Central memory CD8-positive, alpha-beta T cell (primary cell): ENCODE data around the gene ATP11A.

Experiments
- ATAC-seq: fragments of 150-1000 bp; cut with Tn5 transposase; replicated peaks from 2 replicates; pipeline ENCODE4 v1.10.0; 2022; ENCODE audit warnings: mild to moderate bottlenecking, moderate FRiP score, moderate number of reproducible peaks; ENCODE audit not compliant: poor library complexity, severe bottlenecking; ENCODE audit errors: extremely low read depth
- DNase-seq, 2 donors: peaks; one replicate each; pipeline ENCODE4 v3.0.0; 2021; ENCODE audit warnings: low spot score in 2 of 2
- H3K27ac Mint-ChIP-seq: one replicate; pipeline ENCODE4 v1.8.0; 2022; ENCODE audit warnings: low read depth, mild to moderate bottlenecking, moderate library complexity, mixed read lengths
- H3K27me3 Mint-ChIP-seq: one replicate; pipeline ENCODE4 v1.8.0; 2022; ENCODE audit warnings: mixed read lengths
- H3K36me3 Mint-ChIP-seq: one replicate; pipeline ENCODE4 v1.8.0; 2022; ENCODE audit warnings: mild to moderate bottlenecking, moderate library complexity, mixed read lengths; ENCODE audit not compliant: insufficient read depth
- H3K4me1 Mint-ChIP-seq: one replicate; pipeline ENCODE4 v1.8.0; 2022; ENCODE audit warnings: mixed read lengths
- H3K4me3 Mint-ChIP-seq: one replicate; pipeline ENCODE4 v1.8.0; 2022; ENCODE audit warnings: mild to moderate bottlenecking, moderate library complexity, mixed read lengths
- H3K9me3 Mint-ChIP-seq: one replicate; pipeline ENCODE4 v1.8.0; 2022; ENCODE audit warnings: mixed read lengths

ATP11A gene

GRCh38 chr13:112891477-112892401 is 201.9 kb downstream of the ATP11A start:
- Mint-ChIP-seq H3K27ac (no peak overlapping the region), H3K4me1 (peaks cover 6% of the 10 kb centered on the region), H3K36me3 (peaks cover 4% of the 10 kb centered on the region), H3K4me3 (no peak overlapping the region), H3K27me3 (peaks cover 24% of the 10 kb centered on the region), H3K9me3 (no peaks in the 10 kb centered on the region)
- DNase-seq (no peak), ATAC-seq (no peak)

- no peak for DNase-seq
- no peak overlapping the region for H3K4me3 Mint-ChIP-seq
- ATAC-seq, result no peak
- peaks cover 33% of the 10 kb centered on the region for H3K27me3 Mint-ChIP-seq
- H3K27ac Mint-ChIP-seq, result no peak overlapping the region
- H3K9me3 Mint-ChIP-seq, result no peaks in the 10 kb centered on the region
- no peaks in the 10 kb centered on the region for H3K36me3 Mint-ChIP-seq
- H3K4me1 Mint-ChIP-seq, result peaks cover 6% of the 10 kb centered on the region
Observed at GRCh38 chr13:112892426-112893206, 202.8 kb downstream of the ATP11A start.

- Mint-ChIP-seq H3K4me1 (peaks cover 6% of the 10 kb centered on the region), H3K36me3 (no peaks in the 10 kb centered on the region), H3K4me3 (no peak overlapping the region), H3K27me3 (peaks cover 36% of the 10 kb centered on the region), H3K27ac (no peak overlapping the region), H3K9me3 (no peaks in the 10 kb centered on the region)
- no peak for DNase-seq
- ATAC-seq, result no peak
Observed at GRCh38 chr13:112893207-112893569, 203.3 kb downstream of the ATP11A start.

GRCh38 chr13:112893570-112894422 is 204.0 kb downstream of the ATP11A start:
- peaks cover 42% of the 10 kb centered on the region for H3K27me3 Mint-ChIP-seq
- no peaks in the 10 kb centered on the region for H3K36me3 Mint-ChIP-seq
- no peak overlapping the region for H3K27ac Mint-ChIP-seq
- no peak for DNase-seq
- H3K9me3 Mint-ChIP-seq, result no peaks in the 10 kb centered on the region
- no peak for ATAC-seq
- peaks cover 6% of the 10 kb centered on the region for H3K4me1 Mint-ChIP-seq
- H3K4me3 Mint-ChIP-seq, result no peak overlapping the region

GRCh38 chr13:112894423-112894672 is 204.5 kb downstream of the ATP11A start:
- Mint-ChIP-seq H3K27me3 (peaks cover 47% of the 10 kb centered on the region), H3K36me3 (no peaks in the 10 kb centered on the region), H3K27ac (no peak overlapping the region), H3K4me3 (no peak overlapping the region), H3K9me3 (no peaks in the 10 kb centered on the region), H3K4me1 (peaks cover 6% of the 10 kb centered on the region)
- DNase-seq (no peak), ATAC-seq (no peak)

GRCh38 chr13:112894673-112895481 is 205.0 kb downstream of the ATP11A start:
- H3K4me3 Mint-ChIP-seq, result peak overlapping the region; percentile 4
- no peak for DNase-seq
- peaks cover 6% of the 10 kb centered on the region for H3K4me1 Mint-ChIP-seq
- ATAC-seq, result no peak
- H3K9me3 Mint-ChIP-seq, result no peaks in the 10 kb centered on the region
- H3K27ac Mint-ChIP-seq, result no peak overlapping the region
- H3K27me3 Mint-ChIP-seq, result peaks cover 52% of the 10 kb centered on the region
- H3K36me3 Mint-ChIP-seq, result no peaks in the 10 kb centered on the region

GRCh38 chr13:112895521-112896465 is 206.0 kb downstream of the ATP11A start:
- no peak for ATAC-seq
- peaks cover 6% of the 10 kb centered on the region for H3K4me1 Mint-ChIP-seq

GRCh38 chr13:112896736-112897602 is 207.1 kb downstream of the ATP11A start:
- ATAC-seq, result no peak
- Mint-ChIP-seq H3K4me3 (no peak overlapping the region), H3K36me3 (no peaks in the 10 kb centered on the region), H3K27ac (no peak overlapping the region), H3K27me3 (peaks cover 65% of the 10 kb centered on the region), H3K9me3 (no peaks in the 10 kb centered on the region), H3K4me1 (peaks cover 6% of the 10 kb centered on the region)
- DNase-seq, result no peak

More at GRCh38 chr13:112895521-112896465, 206.0 kb downstream of the ATP11A start:
- DNase-seq, result no peak
- no peak overlapping the region for H3K27ac Mint-ChIP-seq
- H3K27me3 Mint-ChIP-seq, result peaks cover 62% of the 10 kb centered on the region
- H3K9me3 Mint-ChIP-seq, result no peaks in the 10 kb centered on the region
- no peaks in the 10 kb centered on the region for H3K36me3 Mint-ChIP-seq
- H3K4me3 Mint-ChIP-seq, result no peak overlapping the region

- H3K27ac Mint-ChIP-seq, result no peak overlapping the region
- DNase-seq, result no peak
- no peak for ATAC-seq
- no peaks in the 10 kb centered on the region for H3K9me3 Mint-ChIP-seq
- peaks cover 6% of the 10 kb centered on the region for H3K4me1 Mint-ChIP-seq
- peaks cover 63% of the 10 kb centered on the region for H3K27me3 Mint-ChIP-seq
- H3K4me3 Mint-ChIP-seq, result no peak overlapping the region
- no peaks in the 10 kb centered on the region for H3K36me3 Mint-ChIP-seq
Observed at GRCh38 chr13:112897603-112897955, 207.7 kb downstream of the ATP11A start.

- H3K4me3 Mint-ChIP-seq, result no peak overlapping the region
- peaks cover 58% of the 10 kb centered on the region for H3K27me3 Mint-ChIP-seq
- no peaks in the 10 kb centered on the region for H3K36me3 Mint-ChIP-seq
- H3K9me3 Mint-ChIP-seq, result no peaks in the 10 kb centered on the region
- no peak for DNase-seq
- no peak overlapping the region for H3K27ac Mint-ChIP-seq
- peaks cover 2% of the 10 kb centered on the region for H3K4me1 Mint-ChIP-seq
- no peak for ATAC-seq
Observed at GRCh38 chr13:112897956-112898620, 208.2 kb downstream of the ATP11A start.
